D721Med (cell line): ENCODE data around the gene ARMS2.

Experiments
- DNase-seq: peaks from one replicate; pipeline ENCODE4 v3.0.0; 2011; ENCODE audit warnings: low spot score; ENCODE audit not compliant: insufficient read length
- FAIRE-seq: peaks from 2 replicates; lab custom pipeline; 2011; peaks lifted over from hg19 to GRCh38; lab: Jason Lieb, UNC
- CTCF ChIP-seq: IDR thresholded peaks from 2 replicates; pipeline ENCODE4 v1.5.1; 2012; ENCODE audit warnings: mild to moderate bottlenecking, control low read depth; ENCODE audit not compliant: insufficient read depth; ENCODE audit errors: missing control alignments

The ARMS2 gene

GRCh38 chr10:122493761-122494160 is 39.3 kb downstream of the ARMS2 start:
- DNase-seq (no peak), FAIRE-seq (no peak)
- no peak for TF ChIP-seq CTCF

- no peak for TF ChIP-seq CTCF
- DNase-seq (no peak), FAIRE-seq (no peak)
Observed at GRCh38 chr10:122494173-122494820, 39.8 kb downstream of the ARMS2 start.

- DNase-seq (no peak), FAIRE-seq (no peak)
- TF ChIP-seq CTCF: no peak
Observed at GRCh38 chr10:122494833-122495232, 40.4 kb downstream of the ARMS2 start.

- FAIRE-seq (no peak), DNase-seq (no peak)
- no peak for TF ChIP-seq CTCF
Observed at GRCh38 chr10:122495406-122496340, 41.2 kb downstream of the ARMS2 start.

- no peak for TF ChIP-seq CTCF
- DNase-seq: no peak
- FAIRE-seq: no peak
Observed at GRCh38 chr10:122497241-122497640, 42.8 kb downstream of the ARMS2 start.

- TF ChIP-seq CTCF: no peak
- no peak for DNase-seq
- FAIRE-seq: no peak
Observed at GRCh38 chr10:122498521-122498920, 44.1 kb downstream of the ARMS2 start.
